Fibroblast of skin of left quadriceps (primary cell): Measurements from ENCODE around the gene ZGPAT.
"Not testable (repeated sequence)": the region's sequence is repeated elsewhere in the genome, so short reads cannot be mapped to it uniquely, and the experiment has no call there.

ENCODE experiments used
- DNase-seq, 2 experiments: peaks; one replicate each; pipeline ENCODE4 v3.0.0-alpha.2; 2013; ENCODE audit warnings: low read depth in 2 of 2

The ZGPAT gene

GRCh38 chr20:63707558-63708300 is at the start of gene ZGPAT, which contains the start of gene ARFRP1:
Gene ZGPAT (plus strand): TSS chr20:63708039. CDS start chr20:63708581, 542 bp downstream.
Gene ARFRP1 (minus strand): TSS chr20:63707976. CDS start chr20:63707091, 885 bp downstream.
- DNase-seq, result peak; percentile 40 to 43

- DNase-seq, result no peak
Observed at GRCh38 chr20:63658749-63659187, 49.1 kb upstream of the ZGPAT start.

GRCh38 chr20:63659370-63659769 is 48.5 kb upstream of the ZGPAT start:
- DNase-seq, result no peak

GRCh38 chr20:63660174-63660573 is 47.7 kb upstream of the ZGPAT start:
- DNase-seq, result not testable (repeated sequence)

- no peak for DNase-seq
Observed at GRCh38 chr20:63660622-63661021, 47.2 kb upstream of the ZGPAT start.

GRCh38 chr20:63661108-63661507 is 46.7 kb upstream of the ZGPAT start:
- no peak for DNase-seq

GRCh38 chr20:63661959-63662812 is 45.7 kb upstream of the ZGPAT start:
- no peak for DNase-seq

- no peak for DNase-seq
Observed at GRCh38 chr20:63662813-63663189, 45.0 kb upstream of the ZGPAT start.

- DNase-seq, result no peak
Observed at GRCh38 chr20:63663332-63664066, 44.3 kb upstream of the ZGPAT start.

- DNase-seq, result no peak
Observed at GRCh38 chr20:63664143-63664851, 43.5 kb upstream of the ZGPAT start.

- DNase-seq, result no peak
Observed at GRCh38 chr20:63664861-63665594, 42.8 kb upstream of the ZGPAT start.

GRCh38 chr20:63665708-63666107 is 42.1 kb upstream of the ZGPAT start:
- no peak for DNase-seq

GRCh38 chr20:63667858-63668257 is 40.0 kb upstream of the ZGPAT start:
- DNase-seq, result no peak

- no peak for DNase-seq
Observed at GRCh38 chr20:63668351-63668750, 39.5 kb upstream of the ZGPAT start.

GRCh38 chr20:63671695-63672094 is 36.1 kb upstream of the ZGPAT start:
- not testable (repeated sequence) for DNase-seq

GRCh38 chr20:63672666-63673065 is 35.2 kb upstream of the ZGPAT start:
- no peak for DNase-seq

GRCh38 chr20:63673951-63674350 is 33.9 kb upstream of the ZGPAT start:
- DNase-seq, result no peak

- no peak for DNase-seq
Observed at GRCh38 chr20:63675681-63676368, 32.0 kb upstream of the ZGPAT start.

- no peak for DNase-seq
Observed at GRCh38 chr20:63678071-63678470, 29.8 kb upstream of the ZGPAT start.
